Measurements from ENCODE around the gene DHRS7B.
"Not testable (repeated sequence)": the region's sequence is repeated elsewhere in the genome, so short reads cannot be mapped to it uniquely, and the experiment has no call there.

Gene DHRS7B

GRCh38 chr17:21177854-21178600 is 51.3 kb downstream of the DHRS7B start:
- Histone ChIP-seq H3K27ac (ENCODE audit: low read depth, low read length, severe bottlenecking) (no peak overlapping the region), H3K4me3 (ENCODE audit: extremely low read depth, insufficient read depth, low read length, poor library complexity, severe bottlenecking) (no peak overlapping the region), H3K4me1 (ENCODE audit: control insufficient read depth, insufficient read depth, low read length, poor library complexity, severe bottlenecking) (no peaks in the 10 kb centered on the region), H3K9me3 (ENCODE audit: control insufficient read depth, low read length) (no peaks in the 10 kb centered on the region), H3K36me3 (ENCODE audit: control insufficient read depth, insufficient read depth, low read length) (peaks cover 23% of the 10 kb centered on the region)
- 93 to 94% methylated on average over 11 to 12 of the region's 13 CpGs for WGBS, 2 experiments (ENCODE audit: insufficient coverage in 2 of 2)

- Histone ChIP-seq H3K4me1 (ENCODE audit: control insufficient read depth, insufficient read depth, low read length, poor library complexity, severe bottlenecking) (no peaks in the 10 kb centered on the region), H3K4me3 (ENCODE audit: extremely low read depth, insufficient read depth, low read length, poor library complexity, severe bottlenecking) (no peak overlapping the region), H3K9me3 (ENCODE audit: control insufficient read depth, low read length) (no peaks in the 10 kb centered on the region), H3K27ac (ENCODE audit: low read depth, low read length, severe bottlenecking) (no peak overlapping the region), H3K36me3 (ENCODE audit: control insufficient read depth, insufficient read depth, low read length) (peaks cover 29% of the 10 kb centered on the region)
- WGBS, 2 experiments (ENCODE audit: insufficient coverage in 2 of 2), result 94 to 97% methylated on average over 5 of the region's 5 CpGs
These were observed 56.7 kb downstream of the DHRS7B start for GRCh38 chr17:21183468-21183867.

GRCh38 chr17:21184570-21184969 is 57.8 kb downstream of the DHRS7B start:
- WGBS, 2 experiments (ENCODE audit: insufficient coverage in 2 of 2), result 92 to 95% methylated on average over 2 to 3 of the region's 3 CpGs
- H3K4me1 ChIP-seq (ENCODE audit: control insufficient read depth, insufficient read depth, low read length, poor library complexity, severe bottlenecking), result no peaks in the 10 kb centered on the region
- no peak overlapping the region for H3K27ac ChIP-seq (ENCODE audit: low read depth, low read length, severe bottlenecking)
- H3K9me3 ChIP-seq (ENCODE audit: control insufficient read depth, low read length), result no peaks in the 10 kb centered on the region
- no peak overlapping the region for H3K4me3 ChIP-seq (ENCODE audit: extremely low read depth, insufficient read depth, low read length, poor library complexity, severe bottlenecking)
- H3K36me3 ChIP-seq (ENCODE audit: control insufficient read depth, insufficient read depth, low read length), result peaks cover 34% of the 10 kb centered on the region

- no peak overlapping the region for H3K27ac ChIP-seq (ENCODE audit: low read depth, low read length, severe bottlenecking)
- WGBS, 2 experiments (ENCODE audit: insufficient coverage in 2 of 2), result no CpG with 5 or more reads among the region's 1 CpG
- no peaks in the 10 kb centered on the region for H3K9me3 ChIP-seq (ENCODE audit: control insufficient read depth, low read length)
These were observed 58.3 kb downstream of the DHRS7B start for GRCh38 chr17:21185061-21185460.

GRCh38 chr17:21186399-21187187 is 59.8 kb downstream of the DHRS7B start:
- Histone ChIP-seq H3K36me3 (ENCODE audit: control insufficient read depth, insufficient read depth, low read length) (peaks cover 39% of the 10 kb centered on the region), H3K4me3 (ENCODE audit: extremely low read depth, insufficient read depth, low read length, poor library complexity, severe bottlenecking) (no peak overlapping the region)
- 74 to 79% methylated on average over 4 of the region's 6 CpGs for WGBS, 2 experiments (ENCODE audit: insufficient coverage in 2 of 2)

More at GRCh38 chr17:21185061-21185460, 58.3 kb downstream of the DHRS7B start:
- Histone ChIP-seq H3K4me3 (ENCODE audit: extremely low read depth, insufficient read depth, low read length, poor library complexity, severe bottlenecking) (no peak overlapping the region), H3K4me1 (ENCODE audit: control insufficient read depth, insufficient read depth, low read length, poor library complexity, severe bottlenecking) (no peaks in the 10 kb centered on the region), H3K36me3 (ENCODE audit: control insufficient read depth, insufficient read depth, low read length) (peaks cover 35% of the 10 kb centered on the region)

GRCh38 chr17:21189361-21189760 is 62.6 kb downstream of the DHRS7B start:
- WGBS, 2 experiments (ENCODE audit: insufficient coverage in 2 of 2), result 92 to 97% methylated on average over 4 of the region's 4 CpGs
- no peak overlapping the region for H3K4me3 ChIP-seq (ENCODE audit: extremely low read depth, insufficient read depth, low read length, poor library complexity, severe bottlenecking)
- H3K9me3 ChIP-seq (ENCODE audit: control insufficient read depth, low read length), result no peaks in the 10 kb centered on the region
- H3K4me1 ChIP-seq (ENCODE audit: control insufficient read depth, insufficient read depth, low read length, poor library complexity, severe bottlenecking), result no peaks in the 10 kb centered on the region
- no peak overlapping the region for H3K27ac ChIP-seq (ENCODE audit: low read depth, low read length, severe bottlenecking)
- H3K36me3 ChIP-seq (ENCODE audit: control insufficient read depth, insufficient read depth, low read length), result peaks cover 56% of the 10 kb centered on the region

More at GRCh38 chr17:21186399-21187187, 59.8 kb downstream of the DHRS7B start:
- Histone ChIP-seq H3K4me1 (ENCODE audit: control insufficient read depth, insufficient read depth, low read length, poor library complexity, severe bottlenecking) (no peaks in the 10 kb centered on the region), H3K9me3 (ENCODE audit: control insufficient read depth, low read length) (no peaks in the 10 kb centered on the region), H3K27ac (ENCODE audit: low read depth, low read length, severe bottlenecking) (no peak overlapping the region)

GRCh38 chr17:21190078-21190477 is 63.3 kb downstream of the DHRS7B start:
- Histone ChIP-seq H3K36me3 (ENCODE audit: control insufficient read depth, insufficient read depth, low read length) (peaks cover 54% of the 10 kb centered on the region), H3K9me3 (ENCODE audit: control insufficient read depth, low read length) (no peaks in the 10 kb centered on the region), H3K4me1 (ENCODE audit: control insufficient read depth, insufficient read depth, low read length, poor library complexity, severe bottlenecking) (no peaks in the 10 kb centered on the region), H3K4me3 (ENCODE audit: extremely low read depth, insufficient read depth, low read length, poor library complexity, severe bottlenecking) (no peak overlapping the region), H3K27ac (ENCODE audit: low read depth, low read length, severe bottlenecking) (no peak overlapping the region)
- 87 to 97% methylated on average over 6 of the region's 6 CpGs for WGBS, 2 experiments (ENCODE audit: insufficient coverage in 2 of 2)

GRCh38 chr17:21191698-21192097 is 64.9 kb downstream of the DHRS7B start:
- H3K27ac ChIP-seq (ENCODE audit: low read depth, low read length, severe bottlenecking), result no peak overlapping the region
- H3K4me1 ChIP-seq (ENCODE audit: control insufficient read depth, insufficient read depth, low read length, poor library complexity, severe bottlenecking), result no peaks in the 10 kb centered on the region
- no peak overlapping the region for H3K4me3 ChIP-seq (ENCODE audit: extremely low read depth, insufficient read depth, low read length, poor library complexity, severe bottlenecking)
- no peaks in the 10 kb centered on the region for H3K9me3 ChIP-seq (ENCODE audit: control insufficient read depth, low read length)
- WGBS, 2 experiments (ENCODE audit: insufficient coverage in 2 of 2), result 83 to 100% methylated on average over 2 of the region's 2 CpGs
- peaks cover 65% of the 10 kb centered on the region for H3K36me3 ChIP-seq (ENCODE audit: control insufficient read depth, insufficient read depth, low read length)

- not testable (repeated sequence) for H3K9me3 ChIP-seq (ENCODE audit: control insufficient read depth, low read length); H3K27ac ChIP-seq (ENCODE audit: low read depth, low read length, severe bottlenecking); H3K4me1 ChIP-seq (ENCODE audit: control insufficient read depth, insufficient read depth, low read length, poor library complexity, severe bottlenecking); H3K4me3 ChIP-seq (ENCODE audit: extremely low read depth, insufficient read depth, low read length, poor library complexity, severe bottlenecking)
- peaks cover 72% of the 10 kb centered on the region for H3K36me3 ChIP-seq (ENCODE audit: control insufficient read depth, insufficient read depth, low read length)
- WGBS, 2 experiments (ENCODE audit: insufficient coverage in 2 of 2), result 93 to 94% methylated on average over 5 to 7 of the region's 7 CpGs
These were observed 65.7 kb downstream of the DHRS7B start for GRCh38 chr17:21192414-21192813.

- Histone ChIP-seq H3K36me3 (ENCODE audit: control insufficient read depth, insufficient read depth, low read length) (peaks cover 78% of the 10 kb centered on the region), H3K9me3 (ENCODE audit: control insufficient read depth, low read length) (no peaks in the 10 kb centered on the region), H3K4me3 (ENCODE audit: extremely low read depth, insufficient read depth, low read length, poor library complexity, severe bottlenecking) (no peak overlapping the region), H3K4me1 (ENCODE audit: control insufficient read depth, insufficient read depth, low read length, poor library complexity, severe bottlenecking) (no peaks in the 10 kb centered on the region), H3K27ac (ENCODE audit: low read depth, low read length, severe bottlenecking) (no peak overlapping the region)
- WGBS, 2 experiments (ENCODE audit: insufficient coverage in 2 of 2), result 87% methylated on average over 3 to 4 of the region's 5 CpGs
These were observed 66.3 kb downstream of the DHRS7B start for GRCh38 chr17:21193031-21193430.

- no peak overlapping the region for H3K27ac ChIP-seq (ENCODE audit: low read depth, low read length, severe bottlenecking)
- no peaks in the 10 kb centered on the region for H3K4me1 ChIP-seq (ENCODE audit: control insufficient read depth, insufficient read depth, low read length, poor library complexity, severe bottlenecking)
- no peak overlapping the region for H3K4me3 ChIP-seq (ENCODE audit: extremely low read depth, insufficient read depth, low read length, poor library complexity, severe bottlenecking)
- no peaks in the 10 kb centered on the region for H3K9me3 ChIP-seq (ENCODE audit: control insufficient read depth, low read length)
- peaks cover 74% of the 10 kb centered on the region for H3K36me3 ChIP-seq (ENCODE audit: control insufficient read depth, insufficient read depth, low read length)
- 90 to 92% methylated on average over 7 to 8 of the region's 8 CpGs for WGBS, 2 experiments (ENCODE audit: insufficient coverage in 2 of 2)
These were observed 67.5 kb downstream of the DHRS7B start for GRCh38 chr17:21194226-21194625.
